ENCODE data around the gene MAPKAPK3. TPM values are rescaled to one million over a fixed set of nuclear protein-coding genes. Genes with fewer than 3 reads are reported as not detected.

Gene MAPKAPK3
- total and polyA plus RNA-seq, 2 of the 8 experiments (the other 6 are each of a cell fraction or from before 2014, with no cell fraction given): 65.4 to 99.8 TPM

DNA sequence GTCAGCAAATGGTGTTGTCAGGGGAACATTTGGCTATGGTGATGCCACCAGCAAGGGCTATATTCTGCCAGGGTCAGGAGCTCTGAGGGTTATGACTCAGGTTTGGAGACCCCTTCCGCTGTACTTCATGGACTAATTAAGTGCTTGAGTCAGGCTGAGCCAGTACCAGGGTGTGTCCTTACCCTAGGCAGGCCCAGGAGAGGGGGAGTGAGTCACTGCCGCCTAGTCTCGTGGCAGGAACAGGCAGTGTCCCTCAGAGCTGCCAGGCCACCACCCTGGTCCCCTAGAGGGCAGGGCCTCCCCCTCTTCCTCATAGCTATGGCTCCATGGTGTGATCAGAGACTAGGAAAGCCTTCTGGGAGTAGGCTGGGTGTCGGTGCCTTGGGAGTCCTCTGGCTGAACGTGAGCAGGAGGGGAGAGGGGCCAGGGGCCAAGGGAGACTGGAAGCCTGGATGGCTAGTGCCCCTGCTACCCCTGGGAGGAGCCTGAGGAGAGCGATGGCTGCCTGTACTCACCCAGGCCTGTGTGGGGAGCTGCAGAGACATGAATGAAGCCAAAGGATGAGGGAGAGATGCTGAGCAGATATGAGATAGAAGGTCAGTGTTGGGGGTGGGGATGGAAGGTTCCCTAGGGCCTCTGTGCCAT lies 10.6 kb downstream of the MAPKAPK3 start:
- H4K5ac ChIP-seq (ENCODE audit: insufficient read length, low read depth, low read length): no peak overlapping the region
- peaks cover 2 to 18% of the 10 kb centered on the region in 2 experiments for H4K20me1 ChIP-seq (replicated peaks in 1 of 2; ENCODE audit: control insufficient read depth in 1 of 2, insufficient read depth in 2 of 2, low read length in 2 of 2)
- H3K79me1 ChIP-seq (ENCODE audit: low read depth, low read length): peaks cover 9% of the 10 kb centered on the region
- peak overlapping the region; percentile 4 for H4K91ac ChIP-seq (replicated peaks; ENCODE audit: insufficient read length, low read length)
- peak; percentile 72 for FAIRE-seq
- peaks cover 0 to 44% of the 10 kb centered on the region in 2 experiments; a peak in 1 of 4 replicates for H3K79me2 ChIP-seq (ENCODE audit: control insufficient read depth in 1 of 2, insufficient read depth in 2 of 2, low read length in 2 of 2)
- no peak overlapping the region for H3K23ac ChIP-seq (ENCODE audit: insufficient read length)
- no peaks in the 10 kb centered on the region for H3K23me2 ChIP-seq (ENCODE audit: low read depth, low read length)
- H3K4me2 ChIP-seq (ENCODE audit: insufficient read depth in 1 of 2, low read depth in 2 of 2, low read length in 2 of 2): no peak overlapping the region
- H4K8ac ChIP-seq (ENCODE audit: extremely low read depth, insufficient read depth, low read length): peak overlapping the region; percentile 7; the same call in 1 of the 2 replicates
- no peaks in the 10 kb centered on the region for H3K27me3 ChIP-seq (replicated peaks in 1 of 4; ENCODE audit: control insufficient read depth in 3 of 4, extremely low read depth in 1 of 4, insufficient read depth in 3 of 4, low read length in 3 of 4)
- no peak overlapping the region for H3K14ac ChIP-seq (ENCODE audit: insufficient read length)
- peaks cover 2 to 21% (median 12%) of the 10 kb centered on the region in 4 experiments for H3K4me1 ChIP-seq (replicated peaks in 1 of 4; ENCODE audit: control insufficient read depth in 3 of 4, insufficient read depth in 4 of 4, low read length in 3 of 4)
- peaks cover 0 to 3% (median 0%) of the 10 kb centered on the region in 4 experiments; a peak in 2 of 8 replicates for H3K36me3 ChIP-seq (ENCODE audit: control insufficient read depth in 2 of 4, insufficient read depth in 4 of 4, low read length in 3 of 4)
- TF ChIP-seq RXRA (IDR thresholded peaks at IDR 0.05; ENCODE audit: insufficient read depth, low read depth, low read length) (no peak), KDM1A (IDR thresholded peaks at IDR 0.05; ENCODE audit: borderline replicate concordance, low read length) (no peak), RAD21 (IDR thresholded peaks at IDR 0.05 in 1 of 2, conservative IDR thresholded peaks at IDR 0.05 in 1 of 2; ENCODE audit: low read depth in 2 of 2, low read length in 2 of 2) (peak; percentile 90 to 91)
- TF ChIP-seq, protein P1, sequence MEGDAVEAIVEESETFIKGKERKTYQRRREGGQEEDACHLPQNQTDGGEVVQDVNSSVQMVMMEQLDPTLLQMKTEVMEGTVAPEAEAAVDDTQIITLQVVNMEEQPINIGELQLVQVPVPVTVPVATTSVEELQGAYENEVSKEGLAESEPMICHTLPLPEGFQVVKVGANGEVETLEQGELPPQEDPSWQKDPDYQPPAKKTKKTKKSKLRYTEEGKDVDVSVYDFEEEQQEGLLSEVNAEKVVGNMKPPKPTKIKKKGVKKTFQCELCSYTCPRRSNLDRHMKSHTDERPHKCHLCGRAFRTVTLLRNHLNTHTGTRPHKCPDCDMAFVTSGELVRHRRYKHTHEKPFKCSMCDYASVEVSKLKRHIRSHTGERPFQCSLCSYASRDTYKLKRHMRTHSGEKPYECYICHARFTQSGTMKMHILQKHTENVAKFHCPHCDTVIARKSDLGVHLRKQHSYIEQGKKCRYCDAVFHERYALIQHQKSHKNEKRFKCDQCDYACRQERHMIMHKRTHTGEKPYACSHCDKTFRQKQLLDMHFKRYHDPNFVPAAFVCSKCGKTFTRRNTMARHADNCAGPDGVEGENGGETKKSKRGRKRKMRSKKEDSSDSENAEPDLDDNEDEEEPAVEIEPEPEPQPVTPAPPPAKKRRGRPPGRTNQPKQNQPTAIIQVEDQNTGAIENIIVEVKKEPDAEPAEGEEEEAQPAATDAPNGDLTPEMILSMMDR (IDR thresholded peaks at IDR 0.05; ENCODE audit: control extremely low read depth in 1 of 3, insufficient read depth in 1 of 3, low read depth in 1 of 3, low read length in 3 of 3): peak in 2 of 3 experiments; percentile 79 to 82; a peak in 3 of 4 replicates
- H3K18ac ChIP-seq (ENCODE audit: extremely low read depth, low read length): no peak overlapping the region
- no peak overlapping the region for H3K4me3 ChIP-seq (ENCODE audit: extremely low read depth in 1 of 4, insufficient read depth in 2 of 4, low read depth in 3 of 4, low read length in 4 of 4)
- ChIA-PET CTCF (ENCODE audit: partially characterized antibody) (interaction anchor here (0.6 to 63.8 kb wide), 22 partner anchors 6 to 1326 kb away, joined by 3 to 1262 read pairs (median 4); partner anchors contain the start of genes C3orf18, CISH, DOCK3 and HEMK1), POLR2A (ENCODE audit: partially characterized antibody) (interaction anchor here (0.5 to 2.8 kb wide), 5 partner anchors 10 to 302 kb away, joined by 3 to 20 read pairs (median 7); partner anchors contain the start of gene MAPKAPK3)
- H2AFZ ChIP-seq (ENCODE audit: low read length): no peak overlapping the region
- H3K4ac ChIP-seq (replicated peaks; ENCODE audit: insufficient read length, low read depth, low read length): no peak overlapping the region
- no peak overlapping the region for H3K9ac ChIP-seq (replicated peaks in 1 of 4; ENCODE audit: extremely low read depth in 1 of 4, low read depth in 3 of 4, low read length in 3 of 4)
- no peaks in the 10 kb centered on the region for H3K9me3 ChIP-seq (ENCODE audit: insufficient read depth in 2 of 2, low read depth in 1 of 2, low read length in 1 of 2)
- H3K56ac ChIP-seq (replicated peaks; ENCODE audit: insufficient read length, low read depth, low read length): no peak overlapping the region
- no peak overlapping the region for H2AK5ac ChIP-seq (ENCODE audit: low read depth, low read length)
- H3K27ac ChIP-seq (ENCODE audit: low read depth, low read length): peak overlapping the region; percentile 32; the same call in 1 of the 2 replicates
- no peak overlapping the region for H2BK20ac ChIP-seq (ENCODE audit: low read length)
- no peak overlapping the region for H2BK5ac ChIP-seq (ENCODE audit: low read depth, low read length)
- WGBS, 2 experiments (ENCODE audit: extremely low coverage in 1 of 2, insufficient coverage in 1 of 2, insufficient read length in 1 of 2, insufficient replicate concordance in 2 of 2, low coverage in 1 of 2, low lambda C conversion rate in 2 of 2, missing lambda C conversion rate in 1 of 2): 60% methylated on average over 5 of the region's 6 CpGs; no CpG with 5 or more reads in 1 of the 2 experiments
- no peak overlapping the region; the same call in 1 of the 2 replicates for H2BK15ac ChIP-seq (ENCODE audit: low read length)
- DNase-seq (ENCODE audit: low read depth in 1 of 2, low spot score in 2 of 2): no peak
- H2BK12ac ChIP-seq (ENCODE audit: low read depth, low read length): no peak overlapping the region
- H2BK120ac ChIP-seq (replicated peaks; ENCODE audit: low read depth, low read length): no peak overlapping the region
